Muscle layer of duodenum (tissue), 2 donors: ENCODE data around the gene HECW1.

Experiments
- H3K27ac ChIP-seq: one replicate; pipeline ENCODE4 v1.7.0; 2013; ENCODE audit warnings: mild to moderate bottlenecking, low read length
- H3K27me3 ChIP-seq: one replicate; pipeline ENCODE4 v1.7.0; 2013; ENCODE audit warnings: low read depth, mild to moderate bottlenecking, control low read depth, low read length
- H3K36me3 ChIP-seq, 2 donors: one replicate each; pipeline ENCODE4 v1.7.0; 2013; ENCODE audit warnings: low read length in 2 of 2, control low read depth in 1 of 2, mild to moderate bottlenecking in 1 of 2; ENCODE audit not compliant: insufficient read depth in 2 of 2, control insufficient read depth in 1 of 2
- H3K4me1 ChIP-seq, 2 donors: one replicate each; pipeline ENCODE4 v1.7.0; 2013; ENCODE audit warnings: low read length in 2 of 2, mild to moderate bottlenecking in 2 of 2, control low read depth in 1 of 2, moderate library complexity in 1 of 2; ENCODE audit not compliant: insufficient read depth in 2 of 2, control insufficient read depth in 1 of 2
- H3K4me3 ChIP-seq, 2 donors: one replicate each; pipeline ENCODE4 v1.7.0; 2013; ENCODE audit warnings: low read length in 2 of 2, low read depth in 1 of 2, mild to moderate bottlenecking in 1 of 2
- H3K9me3 ChIP-seq, 2 donors: one replicate each; pipeline ENCODE4 v1.7.0; 2013; ENCODE audit warnings: low read length in 2 of 2, control low read depth in 1 of 2, mild to moderate bottlenecking in 1 of 2; ENCODE audit not compliant: control insufficient read depth in 1 of 2
- donor health status: healthy.

The HECW1 gene

DNA sequence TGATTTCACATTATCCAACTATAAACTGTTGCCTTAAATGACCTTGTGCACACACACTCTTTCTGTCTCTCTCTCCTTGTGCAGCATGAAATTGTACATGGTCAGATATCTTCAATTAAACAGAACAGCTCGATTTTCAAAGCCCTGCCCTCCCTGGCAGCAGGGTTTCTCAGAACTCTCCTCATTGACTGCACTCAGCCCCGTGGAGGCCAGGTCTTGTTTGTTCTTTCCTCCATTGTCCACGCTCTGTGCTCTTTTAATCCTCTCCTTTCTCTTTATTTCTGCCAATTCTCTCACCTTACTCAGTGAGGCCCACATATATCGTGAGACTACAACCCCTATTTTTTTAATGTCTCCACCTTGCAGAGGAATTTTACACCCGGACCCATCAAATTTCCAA, 294.5 kb downstream of the HECW1 start:
- H3K4me3 ChIP-seq, result no peak overlapping the region
- no peaks in the 10 kb centered on the region for H3K4me1 ChIP-seq
- H3K27me3 ChIP-seq, result no peaks in the 10 kb centered on the region
- H3K9me3 ChIP-seq, result no peaks in the 10 kb centered on the region
- H3K36me3 ChIP-seq, result no peaks in the 10 kb centered on the region
- H3K27ac ChIP-seq, result no peak overlapping the region

DNA sequence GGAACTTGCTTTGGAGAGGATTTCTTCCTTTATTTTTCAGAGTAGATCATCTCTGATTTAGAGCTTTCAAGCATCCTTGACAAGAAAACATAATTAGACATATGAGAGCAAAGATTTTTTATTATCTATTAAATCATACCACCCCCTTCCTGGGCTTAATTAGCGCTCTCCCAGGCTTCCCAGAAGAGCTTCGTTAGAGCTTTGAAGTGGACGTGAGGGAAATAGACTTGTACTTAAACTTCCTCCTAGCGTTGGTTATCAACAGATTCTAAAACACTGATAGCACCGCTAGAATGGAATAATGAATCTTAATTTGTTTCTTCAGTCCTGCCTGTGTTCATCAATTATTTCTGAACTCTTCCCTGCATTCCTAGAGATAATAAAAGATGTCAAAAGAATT, 296.5 kb downstream of the HECW1 start:
- Histone ChIP-seq H3K4me3 (no peak overlapping the region), H3K4me1 (no peaks in the 10 kb centered on the region), H3K27ac (no peak overlapping the region), H3K9me3 (no peaks in the 10 kb centered on the region), H3K27me3 (no peaks in the 10 kb centered on the region), H3K36me3 (no peaks in the 10 kb centered on the region)

GRCh38 chr7:43417455-43417854, 305.0 kb downstream of the HECW1 start:
- no peaks in the 10 kb centered on the region for H3K27me3 ChIP-seq

DNA sequence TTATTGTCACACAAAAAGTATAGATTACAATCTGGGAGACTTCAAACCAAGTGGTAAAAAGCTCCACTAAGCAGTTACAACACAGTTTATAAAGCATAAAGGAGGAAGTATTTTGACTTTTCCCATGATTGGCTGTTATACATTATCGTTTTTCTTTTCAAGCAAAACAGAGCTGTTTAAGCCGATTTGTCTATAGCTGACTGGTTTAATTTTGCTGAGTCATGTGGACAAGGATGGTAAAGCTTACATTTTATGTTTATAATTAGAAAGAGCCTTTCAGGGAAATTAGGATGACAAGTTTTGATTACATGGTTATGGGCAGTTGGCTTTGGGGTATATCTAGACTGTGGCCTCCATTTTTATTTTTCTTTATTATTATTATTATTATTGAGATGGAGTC, 318.0 kb downstream of the HECW1 start:
- no peaks in the 10 kb centered on the region for H3K36me3 ChIP-seq
- H3K9me3 ChIP-seq, result peaks cover 0 to 4% of the 10 kb centered on the region in 2 donors
- H3K4me3 ChIP-seq, result no peak overlapping the region
- no peaks in the 10 kb centered on the region for H3K4me1 ChIP-seq
- no peaks in the 10 kb centered on the region for H3K27me3 ChIP-seq
- H3K27ac ChIP-seq, result no peak overlapping the region

More at GRCh38 chr7:43417455-43417854, 305.0 kb downstream of the HECW1 start:
- no peaks in the 10 kb centered on the region for H3K9me3 ChIP-seq
- H3K36me3 ChIP-seq, result no peaks in the 10 kb centered on the region
- no peak overlapping the region for H3K27ac ChIP-seq
- H3K4me3 ChIP-seq, result no peak overlapping the region
- no peaks in the 10 kb centered on the region for H3K4me1 ChIP-seq

DNA sequence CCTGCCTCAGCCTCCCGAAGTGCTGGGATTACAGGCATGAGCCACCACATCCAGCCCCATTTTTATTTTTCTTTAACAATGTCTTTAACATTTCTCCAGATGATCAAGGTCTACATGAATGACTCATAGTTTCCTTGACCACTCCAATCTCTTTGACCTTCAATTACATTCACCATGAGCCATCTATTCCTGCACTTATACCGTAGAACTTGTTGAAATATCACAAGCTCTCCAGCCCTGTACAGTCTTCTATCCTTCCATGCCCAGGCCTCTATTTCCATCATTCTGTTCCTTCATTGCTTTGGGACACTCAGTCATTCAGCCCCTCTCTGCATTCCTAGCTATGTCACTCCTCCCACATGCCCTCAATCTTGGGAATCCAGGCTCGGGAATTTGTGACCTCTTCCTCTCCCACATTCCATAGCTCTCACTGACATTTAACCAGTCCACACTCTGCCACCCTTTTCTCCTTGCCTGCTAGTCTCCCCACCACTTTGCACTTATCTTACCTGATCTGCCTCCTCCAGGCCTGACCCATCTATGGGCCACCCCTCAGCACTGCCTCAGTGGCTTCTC, 318.7 kb downstream of the HECW1 start:
- peaks cover 0 to 4% of the 10 kb centered on the region in 2 donors for H3K9me3 ChIP-seq
- no peaks in the 10 kb centered on the region for H3K4me1 ChIP-seq
- no peak overlapping the region for H3K27ac ChIP-seq
- H3K36me3 ChIP-seq, result no peaks in the 10 kb centered on the region
- H3K27me3 ChIP-seq, result no peaks in the 10 kb centered on the region
- H3K4me3 ChIP-seq, result no peak overlapping the region

DNA sequence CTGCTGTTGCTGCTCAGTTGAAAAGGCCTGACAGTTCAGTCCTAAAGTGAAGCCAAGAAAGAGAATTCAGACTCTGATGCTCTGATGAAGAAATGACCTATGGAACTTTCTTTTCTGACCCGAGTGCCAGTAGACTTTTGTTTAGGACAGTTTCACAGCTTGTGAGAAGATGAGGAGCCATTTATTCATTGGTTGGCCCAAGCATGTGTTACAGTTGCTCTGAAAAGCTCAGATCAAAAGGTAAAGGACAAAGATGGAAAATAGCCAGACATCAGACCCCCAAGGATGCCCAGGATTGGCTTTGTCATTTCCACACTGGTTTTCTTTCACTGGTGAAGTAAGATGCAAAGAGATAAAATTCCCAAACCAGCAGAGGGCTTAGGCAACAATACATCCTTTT, 321.2 kb downstream of the HECW1 start:
- Histone ChIP-seq H3K9me3 (no peaks in the 10 kb centered on the region), H3K4me3 (no peak overlapping the region), H3K27ac (no peak overlapping the region), H3K4me1 (no peaks in the 10 kb centered on the region), H3K27me3 (no peaks in the 10 kb centered on the region), H3K36me3 (no peaks in the 10 kb centered on the region)

DNA sequence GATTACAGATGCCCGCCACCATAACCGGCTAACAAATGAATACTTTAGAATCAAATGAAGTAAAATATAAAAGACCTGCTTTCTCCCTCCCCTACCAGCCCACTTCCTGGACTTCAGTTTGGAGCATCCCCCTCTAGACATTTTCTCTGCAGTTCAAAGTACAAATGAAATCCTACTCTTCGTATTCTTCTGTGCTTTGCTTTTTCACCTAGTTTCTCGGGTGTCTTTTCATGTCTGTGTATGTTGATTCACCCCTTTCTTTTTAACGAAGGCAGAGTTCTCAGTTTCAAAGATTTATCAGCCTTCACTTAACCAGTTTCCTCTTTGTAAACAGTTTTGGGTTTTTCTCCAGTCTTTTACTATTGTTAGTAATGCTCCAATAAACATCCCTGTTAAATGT, 324.6 kb downstream of the HECW1 start:
- Histone ChIP-seq H3K27me3 (no peaks in the 10 kb centered on the region), H3K27ac (no peak overlapping the region), H3K4me1 (no peaks in the 10 kb centered on the region), H3K4me3 (no peak overlapping the region), H3K36me3 (no peaks in the 10 kb centered on the region), H3K9me3 (no peaks in the 10 kb centered on the region)

DNA sequence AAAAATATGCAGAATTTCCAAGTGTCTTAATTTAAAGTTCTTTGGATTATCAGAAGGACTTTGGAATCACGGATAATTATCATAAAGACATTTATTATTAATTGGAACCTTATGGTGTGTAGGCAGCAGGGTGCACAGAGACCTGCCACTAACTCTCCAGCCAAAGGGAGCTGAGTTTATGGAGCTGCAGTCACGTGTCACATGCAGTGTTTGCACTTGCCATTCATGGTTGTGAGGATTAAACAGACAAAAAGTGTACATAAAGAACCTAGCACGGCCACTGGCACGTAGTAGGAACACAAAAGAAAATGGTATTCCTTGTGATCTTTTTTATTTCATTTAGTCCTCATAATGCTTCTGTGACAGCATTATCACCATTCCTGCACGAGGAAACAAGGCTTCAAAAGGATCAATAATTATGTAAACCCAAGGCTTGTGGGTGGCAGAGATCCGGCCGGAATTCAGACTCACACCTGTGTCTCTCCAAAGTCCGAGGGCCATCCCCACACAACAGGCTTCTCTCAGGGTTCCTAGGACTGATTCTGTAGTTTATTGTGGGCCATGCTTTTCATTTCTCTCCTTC, 326.5 kb downstream of the HECW1 start:
- H3K27me3 ChIP-seq, result no peaks in the 10 kb centered on the region
- H3K9me3 ChIP-seq, result no peaks in the 10 kb centered on the region
- no peak overlapping the region for H3K27ac ChIP-seq
- H3K4me3 ChIP-seq, result no peak overlapping the region
- H3K4me1 ChIP-seq, result no peaks in the 10 kb centered on the region
- no peaks in the 10 kb centered on the region for H3K36me3 ChIP-seq

GRCh38 chr7:43439631-43440401, 327.4 kb downstream of the HECW1 start:
- Histone ChIP-seq H3K36me3 (no peaks in the 10 kb centered on the region), H3K4me1 (no peaks in the 10 kb centered on the region), H3K27ac (no peak overlapping the region), H3K9me3 (no peaks in the 10 kb centered on the region), H3K27me3 (no peaks in the 10 kb centered on the region), H3K4me3 (no peak overlapping the region)

DNA sequence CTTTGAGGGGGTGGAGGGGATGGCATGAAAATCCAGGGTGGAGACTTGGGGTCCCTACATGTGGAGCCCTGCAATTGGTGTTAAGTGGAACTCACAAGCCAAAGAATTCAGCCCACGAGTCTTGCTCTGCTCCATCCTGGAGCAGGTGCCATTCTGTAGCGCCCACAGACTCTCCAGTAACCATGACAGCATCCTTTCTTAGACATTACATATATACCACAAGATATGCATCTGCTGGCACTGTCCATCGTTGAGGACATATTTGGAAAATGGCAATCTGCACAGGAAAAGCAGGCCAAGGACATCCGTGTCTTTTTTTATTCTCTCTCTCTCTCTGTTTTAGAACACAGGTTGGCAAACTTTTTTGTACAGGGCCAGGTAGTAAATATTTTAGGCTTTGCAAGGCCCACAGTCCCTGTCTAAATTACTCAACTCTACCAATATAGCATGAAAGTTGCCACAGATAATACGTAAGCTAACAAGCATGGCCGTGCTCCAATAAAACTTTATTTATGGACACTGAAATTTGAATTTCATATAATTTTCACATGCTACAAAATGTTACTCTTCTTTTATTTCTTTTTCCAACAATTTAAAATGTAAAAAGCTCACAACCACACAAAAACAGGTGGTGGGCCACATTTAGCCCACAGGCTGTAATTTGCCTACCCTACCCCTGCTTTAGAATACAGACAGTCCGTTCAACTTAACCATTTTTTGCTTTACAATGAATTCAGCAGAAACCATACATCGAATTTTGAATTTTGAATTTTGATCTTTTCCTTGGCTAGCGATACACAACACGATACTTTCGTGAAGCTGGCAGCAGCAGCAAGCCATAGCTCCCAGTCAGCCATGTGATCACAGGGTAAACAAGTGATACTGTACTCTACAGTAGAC, 329.0 kb downstream of the HECW1 start:
- H3K27me3 ChIP-seq, result no peaks in the 10 kb centered on the region
- no peak overlapping the region for H3K4me3 ChIP-seq
- H3K36me3 ChIP-seq, result no peaks in the 10 kb centered on the region
- no peak overlapping the region for H3K27ac ChIP-seq
- no peaks in the 10 kb centered on the region for H3K4me1 ChIP-seq
- H3K9me3 ChIP-seq, result no peaks in the 10 kb centered on the region

DNA sequence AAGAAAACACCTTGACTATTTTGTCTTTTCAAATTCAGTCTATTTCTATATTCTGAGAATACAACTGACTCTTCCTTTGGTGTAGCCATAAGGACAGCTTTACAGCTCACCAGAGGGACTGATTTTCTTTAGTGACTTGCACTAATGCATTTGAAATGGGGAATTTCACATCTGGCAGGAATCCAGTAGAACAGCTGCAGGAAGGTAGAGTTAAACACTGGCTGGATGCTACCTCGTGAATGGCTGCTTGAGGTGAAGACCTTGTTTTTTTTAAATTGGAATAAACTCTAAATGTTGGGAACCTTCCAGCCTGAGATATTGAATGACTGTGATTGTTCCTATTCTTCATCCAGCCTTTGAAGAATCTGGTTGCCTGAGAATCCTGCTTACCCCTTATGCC, 330.9 kb downstream of the HECW1 start:
- Histone ChIP-seq H3K4me3 (no peak overlapping the region), H3K9me3 (no peaks in the 10 kb centered on the region), H3K27me3 (no peaks in the 10 kb centered on the region), H3K4me1 (no peaks in the 10 kb centered on the region), H3K27ac (no peak overlapping the region), H3K36me3 (no peaks in the 10 kb centered on the region)
